ENCODE data around the gene CLCN2. TPM values are rescaled to one million over a fixed set of nuclear protein-coding genes. Genes with fewer than 3 reads are reported as not detected.
A peak's percentile ranks its signal among the peaks of the same experiment; 100 is the strongest.

CLCN2 gene
- polyA plus RNA-seq, 2 of the 4 experiments (the other 2 are of a cell fraction) = 2.2 to 5.4 TPM

GRCh38 chr3:184388936-184389230 lies 27.5 kb upstream of the CLCN2 start:
- no peak overlapping the region for H3K27ac ChIP-seq
- ChIA-PET CTCF (interaction anchor here (0.8 to 7.2 kb wide), 5 partner anchors 13 to 172 kb away, joined by 4 to 38 read pairs (median 5); partner anchors contain the start of gene EPHB3), POLR2A (no interaction called here)
- H3K4me3 ChIP-seq = no peak overlapping the region
- no peak overlapping the region for H3K4me2 ChIP-seq
- no peak for DNase-seq (ENCODE audit: low read depth in 1 of 2, low spot score in 1 of 2)
- no peak; a peak in 1 of 6 replicates for ATAC-seq
- 8% methylated on average over 1 of the region's 8 CpGs for WGBS (ENCODE audit: missing lambda C conversion rate)
- FAIRE-seq = no peak
- no peaks in the 10 kb centered on the region for H3K9me3 ChIP-seq
- H3K4me1 ChIP-seq = no peaks in the 10 kb centered on the region
- TF ChIP-seq PBX3 (IDR thresholded peaks at IDR 0.05) = no peak
- TF ChIP-seq POLR2AphosphoS2 (conservative IDR thresholded peaks at IDR 0.05; ENCODE audit: low read length) = no peak
- TF ChIP-seq BHLHE40 (IDR thresholded peaks at IDR 0.05; ENCODE audit: low read depth, low read length) = no peak
- no peak for TF ChIP-seq HDAC2 (IDR thresholded peaks at IDR 0.05)
- TF ChIP-seq REST (IDR thresholded peaks at IDR 0.05) = no peak
- no peak for TF ChIP-seq KDM5A (IDR thresholded peaks at IDR 0.05)
- TF ChIP-seq MAX (IDR thresholded peaks at IDR 0.05) = no peak
- no peak for TF ChIP-seq CBX2 (IDR thresholded peaks at IDR 0.05; ENCODE audit: borderline replicate concordance, low read depth)
- no peak for TF ChIP-seq HES2 (IDR thresholded peaks at IDR 0.05)
- no peak for TF ChIP-seq ZNF302 (CRISPR knock-in tag; IDR thresholded peaks at IDR 0.05)
- TF ChIP-seq FOSB (CRISPR knock-in tag; IDR thresholded peaks at IDR 0.05) = no peak
- TF ChIP-seq EHMT2 (IDR thresholded peaks at IDR 0.05; ENCODE audit: low read depth) = no peak

GRCh38 chr3:184388164-184388935 lies 26.9 kb upstream of the CLCN2 start:
- ChIA-PET CTCF (interaction anchor here (0.8 to 7.2 kb wide), 4 partner anchors 13 to 173 kb away, joined by 4 to 38 read pairs (median 5); partner anchors contain the start of gene EPHB3), POLR2A (no interaction called here)

More at GRCh38 chr3:184388164-184388935, 26.9 kb upstream of the CLCN2 start:
- TF ChIP-seq HOXB13 (CRISPR knock-in tag; IDR thresholded peaks at IDR 0.05; ENCODE audit: low read depth) = no peak
- TF ChIP-seq BHLHE40 (IDR thresholded peaks at IDR 0.05; ENCODE audit: low read depth, low read length) = no peak
- TF ChIP-seq GATA3 (IDR thresholded peaks at IDR 0.05; ENCODE audit: borderline replicate concordance) = no peak
- no peak for TF ChIP-seq HMGXB4 (CRISPR knock-in tag; IDR thresholded peaks at IDR 0.05; ENCODE audit: borderline replicate concordance)
- no peak for TF ChIP-seq RCOR1 (IDR thresholded peaks at IDR 0.05; ENCODE audit: low read depth, low read length)
- no peak for TF ChIP-seq TFCP2L1 (CRISPR knock-in tag; IDR thresholded peaks at IDR 0.05)
- no peak for TF ChIP-seq SREBF2 (IDR thresholded peaks at IDR 0.05)
- TF ChIP-seq JUNB (IDR thresholded peaks at IDR 0.05) = no peak
- no peak for TF ChIP-seq FOSL2 (IDR thresholded peaks at IDR 0.05)
- TF ChIP-seq FOSL2 (CRISPR knock-in tag; IDR thresholded peaks at IDR 0.05) = no peak
- TF ChIP-seq RFX5 (IDR thresholded peaks at IDR 0.05) = no peak
- no peak for TF ChIP-seq MAX (IDR thresholded peaks at IDR 0.05)
- H3K4me3 ChIP-seq = no peak overlapping the region
- H3K9me3 ChIP-seq = no peaks in the 10 kb centered on the region
- no peak overlapping the region for H3K4me2 ChIP-seq
- FAIRE-seq = no peak
- H3K27ac ChIP-seq = no peak overlapping the region
- no peaks in the 10 kb centered on the region for H3K4me1 ChIP-seq
- no peak for DNase-seq (ENCODE audit: low read depth in 1 of 2, low spot score in 1 of 2)
- 48% methylated on average over 5 of the region's 8 CpGs for WGBS (ENCODE audit: missing lambda C conversion rate)
- 0 out of 6 replicates have a peak, but pooled peaks of 1 of the 2 experiments have one; percentile 21 for ATAC-seq

Measured in A549 (cell line).